Fibroblast of pulmonary artery (primary cell): ENCODE measurements around the gene SLC6A1.

Experiments
- DNase-seq: peaks from one replicate; pipeline ENCODE4 v3.0.0-alpha.2; 2010; ENCODE audit warnings: low read depth
- H3K4me3 ChIP-seq: replicated peaks from 2 replicates; pipeline ENCODE4 v1.5.1; 2011; ENCODE audit warnings: low read depth, mild to moderate bottlenecking, control low read depth, low read length, moderate library complexity
- TF ChIP-seq, protein P1 (sequence below): IDR thresholded peaks from 2 replicates; pipeline ENCODE4 v1.5.1; 2011; ENCODE audit warnings: mild to moderate bottlenecking, control low read depth, low read length, inconsistent platforms; ENCODE audit errors: missing control alignments

SLC6A1 gene

GRCh38 chr3:11076711-11077110 lies 84.2 kb downstream of the SLC6A1 start:
- no peak overlapping the region for H3K4me3 ChIP-seq
- TF ChIP-seq, protein P1, sequence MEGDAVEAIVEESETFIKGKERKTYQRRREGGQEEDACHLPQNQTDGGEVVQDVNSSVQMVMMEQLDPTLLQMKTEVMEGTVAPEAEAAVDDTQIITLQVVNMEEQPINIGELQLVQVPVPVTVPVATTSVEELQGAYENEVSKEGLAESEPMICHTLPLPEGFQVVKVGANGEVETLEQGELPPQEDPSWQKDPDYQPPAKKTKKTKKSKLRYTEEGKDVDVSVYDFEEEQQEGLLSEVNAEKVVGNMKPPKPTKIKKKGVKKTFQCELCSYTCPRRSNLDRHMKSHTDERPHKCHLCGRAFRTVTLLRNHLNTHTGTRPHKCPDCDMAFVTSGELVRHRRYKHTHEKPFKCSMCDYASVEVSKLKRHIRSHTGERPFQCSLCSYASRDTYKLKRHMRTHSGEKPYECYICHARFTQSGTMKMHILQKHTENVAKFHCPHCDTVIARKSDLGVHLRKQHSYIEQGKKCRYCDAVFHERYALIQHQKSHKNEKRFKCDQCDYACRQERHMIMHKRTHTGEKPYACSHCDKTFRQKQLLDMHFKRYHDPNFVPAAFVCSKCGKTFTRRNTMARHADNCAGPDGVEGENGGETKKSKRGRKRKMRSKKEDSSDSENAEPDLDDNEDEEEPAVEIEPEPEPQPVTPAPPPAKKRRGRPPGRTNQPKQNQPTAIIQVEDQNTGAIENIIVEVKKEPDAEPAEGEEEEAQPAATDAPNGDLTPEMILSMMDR: no peak
- no peak for DNase-seq

DNA sequence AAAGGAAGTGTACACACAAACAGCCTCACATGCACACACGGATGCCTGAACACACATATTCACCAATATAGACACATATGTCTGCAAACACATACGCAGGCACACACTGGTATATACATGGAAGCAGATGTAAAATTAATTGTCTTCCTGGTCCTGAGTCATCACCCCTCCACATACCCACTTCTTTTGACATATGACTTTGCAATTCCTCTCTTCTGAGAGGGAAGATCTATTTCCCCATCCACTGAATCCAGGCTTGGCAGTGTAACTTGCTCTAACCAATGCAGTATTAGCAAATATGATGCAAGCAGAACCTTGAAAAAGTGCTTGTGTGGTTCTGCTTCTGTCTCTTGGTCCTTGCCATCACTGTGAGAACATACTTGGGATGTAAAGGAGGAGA lies 84.9 kb downstream of the SLC6A1 start:
- TF ChIP-seq, protein P1: no peak
- H3K4me3 ChIP-seq: no peak overlapping the region
- peak; percentile 72 for DNase-seq

- TF ChIP-seq, protein P1: no peak
- H3K4me3 ChIP-seq: no peak overlapping the region
- no peak for DNase-seq
Observed at GRCh38 chr3:11078826-11079515, 86.4 kb downstream of the SLC6A1 start.

GRCh38 chr3:11080492-11080891 lies 87.9 kb downstream of the SLC6A1 start:
- H3K4me3 ChIP-seq: no peak overlapping the region
- TF ChIP-seq, protein P1: no peak
- no peak for DNase-seq

GRCh38 chr3:11084098-11084497 lies 91.5 kb downstream of the SLC6A1 start:
- TF ChIP-seq, protein P1: no peak
- DNase-seq: no peak
- H3K4me3 ChIP-seq: no peak overlapping the region

DNA sequence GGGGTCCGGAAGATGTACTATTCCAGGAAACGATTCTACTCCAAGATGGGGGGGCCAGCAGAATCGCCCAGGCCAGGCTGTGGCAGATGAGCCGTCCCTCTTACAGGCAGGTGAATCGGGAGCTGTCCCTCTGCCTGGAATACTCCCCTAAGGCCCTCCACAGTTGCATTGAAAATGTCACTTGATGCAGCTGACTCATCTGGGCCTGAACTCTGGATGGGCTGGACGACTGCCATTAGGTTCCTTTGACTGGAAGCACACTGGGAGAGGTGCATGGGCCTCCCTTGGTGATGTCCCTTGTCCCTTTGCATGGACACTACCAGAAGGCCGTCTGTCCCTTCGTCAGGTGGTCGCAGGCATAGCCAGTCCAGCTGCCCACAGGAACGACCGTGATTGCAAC lies 92.1 kb downstream of the SLC6A1 start:
- no peak overlapping the region for H3K4me3 ChIP-seq
- TF ChIP-seq, protein P1: no peak
- DNase-seq: no peak
